Tibial nerve (tissue), 4 donors: ENCODE results near the gene TMC3. TPM values are rescaled to one million over a fixed set of nuclear protein-coding genes. Genes with fewer than 3 reads are reported as not detected.
"Not testable (repeated sequence)": the region's sequence is repeated elsewhere in the genome, so short reads cannot be mapped to it uniquely, and the experiment has no call there.

ENCODE experiments used
- DNase-seq, 2 donors: peaks; one replicate each; pipeline ENCODE4 v3.0.0-alpha.2; 2019; ENCODE audit warnings: low spot score in 2 of 2
- H3K27ac ChIP-seq, 4 donors: fragments of 200-600 bp; sonication (generic) in 3 of 4; one replicate each; pipeline ENCODE4 v1.5.1; 2017 to 2019; ENCODE audit warnings: mild to moderate bottlenecking in 1 of 4
- H3K27me3 ChIP-seq, 2 donors: fragments of 200-600 bp; sonication (generic) in 1 of 2; one replicate each; pipeline versions ENCODE4 v1.5.1 to v1.6.0; 2017 to 2019
- H3K36me3 ChIP-seq, 3 donors: fragments of 200-600 bp; sonication (generic); one replicate each; pipeline ENCODE4 v1.5.1; 2018 to 2019
- H3K4me1 ChIP-seq, 4 donors: fragments of 200-600 bp; sonication (generic) in 3 of 4; one replicate each; pipeline ENCODE4 v1.5.1; 2017 to 2019
- H3K4me3 ChIP-seq, 4 donors: fragments of 200-600 bp; sonication (generic) in 3 of 4; one replicate each; pipeline ENCODE4 v1.5.1; 2017 to 2019; ENCODE audit warnings: mild to moderate bottlenecking in 1 of 4, moderate library complexity in 1 of 4
- H3K9me3 ChIP-seq, 4 donors: fragments of 200-600 bp; sonication (generic) in 3 of 4; one replicate each; pipeline ENCODE4 v1.5.1; 2017 to 2019
- EP300 ChIP-seq, 2 donors: sonication (generic); formaldehyde crosslinking; IDR thresholded peaks; one replicate each; pipeline ENCODE4 v1.6.1; 2017; ENCODE audit warnings: antibody characterized with exemption in 2 of 2, mild to moderate bottlenecking in 1 of 2
- POLR2A ChIP-seq, 2 donors: fragments of 450-650 bp; IDR thresholded peaks; one replicate each; pipeline ENCODE4 v1.6.1; 2017; ENCODE audit warnings: antibody characterized with exemption in 2 of 2, mild to moderate bottlenecking in 2 of 2, moderate library complexity in 2 of 2
- WGBS, 2 donors: methylation state at CpG; one replicate each; pipeline ENCODE4 v1.1.5; 2018; 5-methylcytosine and 5-hydroxymethylcytosine counted together
- total RNA-seq, 4 donors: library from RNA; depleted of rRNA; stranded (reverse); fragments of >200 nt; gene quantifications; one replicate each; pipeline ENCODE4 v1.1.0, GENCODE V29; 2016
- TF ChIP-seq, protein P1 (sequence below), 5 experiments: fragments of 200-600 bp in 3 of 5; fragments of 450-650 bp in 2 of 5; sonication (generic) in 3 of 5; IDR thresholded peaks; one replicate each; pipeline ENCODE4 v1.5.1; 2016 to 2019; ENCODE audit warnings: antibody characterized with exemption in 5 of 5, mild to moderate bottlenecking in 3 of 5, moderate library complexity in 2 of 5

Gene TMC3
- total RNA-seq, result not detected

DNA sequence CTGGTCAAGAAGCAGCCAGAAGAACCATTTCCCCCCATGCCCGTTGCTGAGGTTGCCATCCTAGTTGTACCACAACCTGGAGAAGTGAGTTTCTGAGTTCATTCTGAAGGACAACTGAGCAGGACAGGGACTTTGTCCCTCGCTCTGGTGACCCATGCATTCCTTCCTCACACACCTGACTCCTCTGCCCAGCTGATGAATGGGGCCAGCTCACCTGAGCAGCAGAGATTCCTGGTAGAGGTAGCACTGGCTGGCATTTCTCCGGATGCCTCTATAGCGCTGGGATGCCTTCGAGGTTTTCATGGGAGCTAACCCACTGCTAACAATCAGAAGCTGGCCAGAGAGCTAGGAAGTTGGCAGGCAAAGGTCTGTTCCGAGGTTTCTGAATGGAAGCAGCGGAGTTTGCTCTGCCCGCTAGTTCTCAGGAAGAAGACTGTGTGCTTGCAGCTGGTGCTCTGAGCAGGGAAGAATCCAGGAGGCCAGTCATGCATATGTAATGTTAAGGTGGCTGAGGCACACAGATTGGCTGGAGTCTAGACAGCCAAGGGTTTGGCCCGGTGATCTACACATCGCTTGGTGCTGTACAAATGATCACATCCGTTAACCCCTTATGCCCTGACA is at the start of gene TMC3:
Gene TMC3 (minus strand): TSS at position 439 of the 621 bp plus-strand sequence. CDS start 136 bp downstream, at position 303.
- TF ChIP-seq, protein P1, sequence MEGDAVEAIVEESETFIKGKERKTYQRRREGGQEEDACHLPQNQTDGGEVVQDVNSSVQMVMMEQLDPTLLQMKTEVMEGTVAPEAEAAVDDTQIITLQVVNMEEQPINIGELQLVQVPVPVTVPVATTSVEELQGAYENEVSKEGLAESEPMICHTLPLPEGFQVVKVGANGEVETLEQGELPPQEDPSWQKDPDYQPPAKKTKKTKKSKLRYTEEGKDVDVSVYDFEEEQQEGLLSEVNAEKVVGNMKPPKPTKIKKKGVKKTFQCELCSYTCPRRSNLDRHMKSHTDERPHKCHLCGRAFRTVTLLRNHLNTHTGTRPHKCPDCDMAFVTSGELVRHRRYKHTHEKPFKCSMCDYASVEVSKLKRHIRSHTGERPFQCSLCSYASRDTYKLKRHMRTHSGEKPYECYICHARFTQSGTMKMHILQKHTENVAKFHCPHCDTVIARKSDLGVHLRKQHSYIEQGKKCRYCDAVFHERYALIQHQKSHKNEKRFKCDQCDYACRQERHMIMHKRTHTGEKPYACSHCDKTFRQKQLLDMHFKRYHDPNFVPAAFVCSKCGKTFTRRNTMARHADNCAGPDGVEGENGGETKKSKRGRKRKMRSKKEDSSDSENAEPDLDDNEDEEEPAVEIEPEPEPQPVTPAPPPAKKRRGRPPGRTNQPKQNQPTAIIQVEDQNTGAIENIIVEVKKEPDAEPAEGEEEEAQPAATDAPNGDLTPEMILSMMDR (IDR thresholded peaks at IDR 0.05), result no peak
- TF ChIP-seq EP300 (IDR thresholded peaks at IDR 0.05) (no peak), POLR2A (IDR thresholded peaks at IDR 0.05) (no peak)

GRCh38 chr15:81421461-81421860 is 47.4 kb upstream of the TMC3 start:
- Histone ChIP-seq H3K27ac (no peak overlapping the region), H3K4me3 (no peak overlapping the region), H3K36me3 (no peaks in the 10 kb centered on the region), H3K4me1 (no peaks in the 10 kb centered on the region), H3K9me3 (no peaks in the 10 kb centered on the region), H3K27me3 (no peaks in the 10 kb centered on the region)
- no peak for DNase-seq
- TF ChIP-seq EP300 (IDR thresholded peaks at IDR 0.05) (no peak), POLR2A (IDR thresholded peaks at IDR 0.05) (no peak)
- TF ChIP-seq, protein P1 (IDR thresholded peaks at IDR 0.05), result no peak
- WGBS, 2 donors, result 91 to 92% methylated on average over 1 of the region's 1 CpG

More for the DNA sequence above, at the start of gene TMC3:
- H3K4me1 ChIP-seq, result peaks cover 0 to 4% (median 0%) of the 10 kb centered on the region in 4 donors
- no peak within 1 kb of the TSS for H3K27ac ChIP-seq
- no peaks in the 10 kb centered on the region for H3K36me3 ChIP-seq
- no peak within 1 kb of the TSS for H3K4me3 ChIP-seq
- 64 to 66% methylated on average over 11 of the region's 11 CpGs for WGBS, 2 donors
- no peak for DNase-seq
- no peaks in the 10 kb centered on the region for H3K9me3 ChIP-seq
- H3K27me3 ChIP-seq, result no peaks in the 10 kb centered on the region

GRCh38 chr15:81419332-81419943 is 45.4 kb upstream of the TMC3 start:
- no peak for DNase-seq
- TF ChIP-seq, protein P1 (IDR thresholded peaks at IDR 0.05), result no peak
- no peak for TF ChIP-seq POLR2A (IDR thresholded peaks at IDR 0.05)
- no peak for TF ChIP-seq EP300 (IDR thresholded peaks at IDR 0.05)
- WGBS, 2 donors, result 30 to 34% methylated on average over 8 of the region's 8 CpGs
- no peaks in the 10 kb centered on the region for H3K36me3 ChIP-seq
- no peak overlapping the region for H3K27ac ChIP-seq
- H3K4me3 ChIP-seq, result no peak overlapping the region
- H3K4me1 ChIP-seq, result no peaks in the 10 kb centered on the region
- H3K9me3 ChIP-seq, result no peaks in the 10 kb centered on the region
- H3K27me3 ChIP-seq, result no peaks in the 10 kb centered on the region

DNA sequence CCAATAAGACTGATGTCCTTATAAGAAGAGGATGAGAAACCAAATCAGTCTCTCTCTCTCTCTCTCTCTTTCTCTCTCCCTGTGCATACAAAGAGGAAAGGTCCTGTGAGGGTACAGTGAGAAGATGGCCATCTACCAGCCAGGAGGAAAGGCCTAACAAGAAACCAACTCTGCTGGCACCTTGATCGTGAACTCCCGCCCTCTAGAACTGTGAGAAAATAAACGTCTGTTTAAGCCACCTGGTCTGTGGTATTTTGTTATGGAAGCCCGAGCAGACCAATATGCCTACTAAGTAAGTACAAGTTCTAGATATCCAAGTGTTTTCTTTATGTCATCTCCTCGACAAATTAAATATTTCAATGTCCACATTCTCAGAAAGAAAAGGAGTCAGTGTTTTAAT is 44.9 kb upstream of the TMC3 start:
- no peaks in the 10 kb centered on the region for H3K27me3 ChIP-seq
- H3K36me3 ChIP-seq, result no peaks in the 10 kb centered on the region
- H3K27ac ChIP-seq, result no peak overlapping the region
- TF ChIP-seq, protein P1 (IDR thresholded peaks at IDR 0.05), result no peak
- TF ChIP-seq POLR2A (IDR thresholded peaks at IDR 0.05) (no peak), EP300 (IDR thresholded peaks at IDR 0.05) (no peak)
- no peaks in the 10 kb centered on the region for H3K9me3 ChIP-seq
- DNase-seq, result no peak
- WGBS, 2 donors, result 65 to 72% methylated on average over 5 of the region's 5 CpGs
- no peak overlapping the region for H3K4me3 ChIP-seq
- no peaks in the 10 kb centered on the region for H3K4me1 ChIP-seq

DNA sequence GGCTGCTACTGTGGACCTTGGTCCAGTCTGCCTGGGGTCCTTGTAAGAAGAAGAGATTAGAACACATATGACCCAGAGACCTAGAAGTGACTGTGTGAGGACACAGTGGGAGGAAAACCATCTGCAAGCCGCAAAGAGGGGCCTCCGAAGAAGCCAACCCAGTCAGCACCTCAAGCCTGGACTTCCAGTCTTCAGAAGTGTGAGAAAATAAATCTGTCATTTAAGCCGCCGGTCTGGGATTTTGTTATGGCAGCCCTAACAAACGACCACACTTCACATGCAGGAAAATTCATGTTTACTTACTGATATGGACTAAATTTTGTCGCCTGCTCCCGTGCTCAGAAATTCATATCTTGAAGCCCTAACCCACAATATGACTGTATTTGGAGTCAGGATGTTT is 44.4 kb upstream of the TMC3 start:
- Histone ChIP-seq H3K4me1 (no peaks in the 10 kb centered on the region), H3K9me3 (no peaks in the 10 kb centered on the region), H3K27ac (no peak overlapping the region), H3K36me3 (no peaks in the 10 kb centered on the region), H3K4me3 (no peak overlapping the region), H3K27me3 (no peaks in the 10 kb centered on the region)
- no peak for DNase-seq
- TF ChIP-seq POLR2A (IDR thresholded peaks at IDR 0.05) (no peak), EP300 (IDR thresholded peaks at IDR 0.05) (no peak)
- TF ChIP-seq, protein P1 (IDR thresholded peaks at IDR 0.05), result no peak
- 77 to 86% methylated on average over 7 of the region's 7 CpGs for WGBS, 2 donors

- H3K27me3 ChIP-seq, DNase-seq, H3K36me3 ChIP-seq, H3K9me3 ChIP-seq, H3K4me3 ChIP-seq, H3K27ac ChIP-seq: not testable (repeated sequence)
- peaks cover 0 to 18% (median 5%) of the 10 kb centered on the region in 4 donors for H3K4me1 ChIP-seq
- 78 to 88% methylated on average over 11 to 12 of the region's 12 CpGs for WGBS, 2 donors
Observed at GRCh38 chr15:81414274-81414968, 40.4 kb upstream of the TMC3 start.
